Vagina (tissue), 2 donors: ENCODE measurements around the gene ZBTB42.

Experiments
- POLR2A ChIP-seq, 2 donors: fragments of 450-650 bp; IDR thresholded peaks; one replicate each; pipeline ENCODE4 v1.6.1; 2017; ENCODE audit warnings: antibody characterized with exemption in 2 of 2, mild to moderate bottlenecking in 2 of 2, moderate library complexity in 2 of 2
- TF ChIP-seq, protein P1 (sequence below), 3 experiments: fragments of 450-650 bp in 2 of 3; fragments of 200-600 bp in 1 of 3; sonication (generic) in 1 of 3; IDR thresholded peaks; one replicate each; pipeline ENCODE4 v1.5.1; 2017 to 2019; ENCODE audit warnings: antibody characterized with exemption in 3 of 3, mild to moderate bottlenecking in 2 of 3, moderate library complexity in 2 of 3

GRCh38 chr14:104844306-104845032, 43.6 kb downstream of the ZBTB42 start:
- no peak for TF ChIP-seq POLR2A (IDR thresholded peaks at IDR 0.05)
- TF ChIP-seq, protein P1, sequence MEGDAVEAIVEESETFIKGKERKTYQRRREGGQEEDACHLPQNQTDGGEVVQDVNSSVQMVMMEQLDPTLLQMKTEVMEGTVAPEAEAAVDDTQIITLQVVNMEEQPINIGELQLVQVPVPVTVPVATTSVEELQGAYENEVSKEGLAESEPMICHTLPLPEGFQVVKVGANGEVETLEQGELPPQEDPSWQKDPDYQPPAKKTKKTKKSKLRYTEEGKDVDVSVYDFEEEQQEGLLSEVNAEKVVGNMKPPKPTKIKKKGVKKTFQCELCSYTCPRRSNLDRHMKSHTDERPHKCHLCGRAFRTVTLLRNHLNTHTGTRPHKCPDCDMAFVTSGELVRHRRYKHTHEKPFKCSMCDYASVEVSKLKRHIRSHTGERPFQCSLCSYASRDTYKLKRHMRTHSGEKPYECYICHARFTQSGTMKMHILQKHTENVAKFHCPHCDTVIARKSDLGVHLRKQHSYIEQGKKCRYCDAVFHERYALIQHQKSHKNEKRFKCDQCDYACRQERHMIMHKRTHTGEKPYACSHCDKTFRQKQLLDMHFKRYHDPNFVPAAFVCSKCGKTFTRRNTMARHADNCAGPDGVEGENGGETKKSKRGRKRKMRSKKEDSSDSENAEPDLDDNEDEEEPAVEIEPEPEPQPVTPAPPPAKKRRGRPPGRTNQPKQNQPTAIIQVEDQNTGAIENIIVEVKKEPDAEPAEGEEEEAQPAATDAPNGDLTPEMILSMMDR (IDR thresholded peaks at IDR 0.05): no peak
